ENCODE data around the gene ZBED4.
"Not testable (repeated sequence)": the region's sequence is repeated elsewhere in the genome, so short reads cannot be mapped to it uniquely, and the experiment has no call there.

ZBED4 gene

GRCh38 chr22:49852898-49853894 lies at the start of gene ZBED4:
ZBED4 (plus strand) TSS chr22:49853844; CDS start chr22:49883663, 29,819 bp downstream.
- DNase-seq (ENCODE audit: low read depth): peak; percentile 92

DNA sequence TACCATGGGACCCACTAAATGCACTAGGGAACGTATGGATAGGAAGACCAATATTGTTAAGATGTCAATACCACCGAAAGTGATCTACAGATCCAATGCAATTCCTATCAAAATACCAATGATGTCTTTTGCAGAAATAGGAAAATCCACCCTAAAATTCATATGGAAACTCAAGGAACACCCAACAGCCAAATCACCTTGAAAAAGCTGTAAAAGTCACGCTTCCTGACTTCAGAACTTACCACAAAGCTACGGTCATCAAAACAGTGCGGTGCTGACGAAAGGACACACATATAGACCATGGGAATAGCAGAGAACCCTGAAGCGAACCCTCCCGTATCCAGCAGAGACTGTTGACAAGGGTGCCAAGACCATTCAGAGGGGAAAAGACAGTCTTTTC lies 46.5 kb upstream of the ZBED4 start:
- no peak for DNase-seq (ENCODE audit: low read depth)

DNA sequence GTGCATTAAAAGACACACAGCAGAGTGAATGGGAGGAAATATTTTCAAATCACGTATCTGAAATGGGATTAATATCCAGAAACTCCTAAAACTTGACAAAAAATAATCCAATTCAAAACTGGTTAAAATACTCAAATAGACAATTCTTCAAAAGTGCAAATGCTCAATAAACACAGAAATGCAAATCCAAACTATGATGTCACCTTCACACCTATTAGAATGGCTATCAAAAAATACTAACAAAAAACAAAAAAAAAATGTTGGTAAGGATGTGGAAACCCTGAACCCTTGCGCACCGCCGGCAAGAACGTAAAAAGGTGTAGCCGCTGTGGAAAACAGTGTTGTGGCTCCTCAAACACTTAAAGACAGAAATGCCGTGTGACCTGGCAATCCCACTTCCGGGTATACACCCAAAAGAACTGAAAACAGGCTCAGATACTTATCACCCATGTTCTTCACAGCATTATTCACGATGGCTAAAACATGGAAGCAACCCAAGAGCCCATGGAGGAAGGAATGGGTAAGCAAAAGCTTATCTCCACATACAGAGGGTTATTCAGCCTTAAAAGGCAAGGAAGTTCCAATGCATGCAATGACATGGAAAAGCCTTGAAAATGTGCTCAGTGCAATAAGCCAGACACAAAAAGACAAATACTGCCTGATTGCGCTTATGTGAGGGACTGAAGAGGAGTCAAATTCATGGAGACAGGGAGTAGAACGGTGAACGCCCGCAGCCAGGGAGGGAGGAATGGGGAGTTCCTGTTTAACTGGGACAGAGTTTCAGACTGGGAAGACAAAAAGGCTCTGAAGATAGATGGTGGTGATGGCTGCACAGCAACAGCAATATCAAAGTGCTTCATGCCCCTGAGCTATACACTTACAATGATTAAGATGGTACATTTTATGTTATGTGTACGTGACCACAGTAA lies 45.6 kb upstream of the ZBED4 start:
- DNase-seq (ENCODE audit: low read depth): peak; percentile 55

DNA sequence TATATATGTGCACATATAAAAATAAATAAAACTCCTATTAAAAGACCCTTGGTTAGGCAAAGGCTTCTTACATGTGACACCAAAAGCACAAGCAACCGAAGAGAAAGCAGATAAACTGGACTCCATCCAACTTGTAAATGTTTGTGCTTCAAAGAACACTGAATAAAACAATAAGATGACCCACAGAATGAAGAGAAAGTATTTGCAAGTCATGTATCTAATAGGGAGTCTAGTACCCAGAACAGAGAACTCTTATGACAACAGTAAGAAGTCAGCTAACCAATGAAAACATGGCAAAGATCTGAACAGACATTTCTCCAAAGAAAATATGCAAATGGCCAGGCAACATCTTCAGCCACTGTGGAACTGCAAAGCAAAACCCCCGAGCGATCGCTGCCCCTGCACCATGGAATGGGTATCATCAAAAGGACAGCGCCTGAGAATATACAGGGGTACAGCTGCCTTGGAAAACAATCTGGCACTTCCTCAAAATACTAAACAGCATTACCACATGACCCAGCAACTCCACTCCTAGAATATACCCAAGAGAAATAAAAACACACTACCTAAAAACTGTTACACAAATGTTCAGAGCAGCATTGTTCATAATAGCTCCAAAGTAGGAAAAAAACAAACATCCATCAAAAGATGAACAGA lies 43.2 kb upstream of the ZBED4 start:
- no peak for DNase-seq (ENCODE audit: low read depth)

DNA sequence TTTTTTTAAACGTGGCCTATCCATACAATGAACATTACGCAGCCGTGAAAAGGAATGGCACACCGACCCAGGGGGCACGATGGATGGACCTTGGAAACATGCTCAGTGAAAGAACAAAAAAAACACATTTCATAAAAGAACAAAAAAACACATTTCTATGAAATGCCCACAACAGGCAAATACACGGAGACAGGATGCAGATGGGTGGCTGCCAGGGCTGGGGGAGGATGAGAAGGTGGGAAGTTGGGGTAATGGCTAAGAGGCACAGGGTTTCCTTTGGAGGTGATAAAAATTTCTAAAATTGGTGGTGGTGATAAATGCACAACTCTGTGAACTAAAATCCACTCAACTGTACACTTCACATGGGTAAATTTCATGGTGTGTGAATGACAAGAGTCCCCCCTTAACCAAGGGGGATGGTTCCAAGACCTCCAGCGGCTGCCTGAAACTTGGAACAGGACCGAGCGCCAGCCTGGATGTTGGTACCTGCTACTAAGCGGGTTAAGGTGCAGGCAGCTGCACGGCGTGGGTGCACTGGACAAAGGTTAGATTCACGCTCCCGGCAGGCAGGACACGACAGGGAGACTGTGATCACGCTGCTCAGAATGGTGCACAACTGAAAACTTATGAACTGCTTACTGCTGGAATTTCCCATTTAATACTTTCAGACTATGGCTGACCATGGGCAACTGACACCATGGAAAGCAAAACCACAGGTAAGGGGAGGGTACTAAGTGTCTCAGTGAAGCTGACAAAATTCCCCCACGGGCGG lies 42.4 kb upstream of the ZBED4 start:
- DNase-seq (ENCODE audit: low read depth): no peak

- no peak for DNase-seq (ENCODE audit: low read depth)
Measured at GRCh38 chr22:49812838-49813237, 40.8 kb upstream of the ZBED4 start.

DNA sequence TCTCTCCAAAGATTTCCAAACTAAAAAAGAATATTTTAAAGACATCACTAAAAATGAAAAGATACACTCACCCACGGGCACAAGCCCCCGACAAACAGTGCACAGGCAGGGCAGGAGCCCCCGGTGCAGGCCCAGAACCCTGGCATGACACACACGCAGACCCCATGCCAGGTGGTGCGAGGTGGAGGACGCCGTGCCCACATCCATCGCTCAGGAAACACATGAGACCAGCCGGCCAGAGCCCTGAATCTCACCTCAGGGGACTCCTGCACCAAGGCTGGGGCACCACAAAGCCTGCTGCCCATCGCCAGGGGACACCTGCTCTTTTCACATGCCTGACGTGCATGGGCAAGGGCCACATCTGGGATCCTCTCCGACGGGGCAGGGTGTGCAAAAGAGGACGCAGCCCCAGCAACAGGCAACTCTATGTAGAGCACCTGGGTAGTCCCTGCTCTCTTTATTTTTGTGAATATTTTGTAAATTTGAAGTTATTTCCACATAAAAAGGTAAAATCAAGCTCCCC lies 39.4 kb upstream of the ZBED4 start:
- no peak for DNase-seq (ENCODE audit: low read depth)

DNA sequence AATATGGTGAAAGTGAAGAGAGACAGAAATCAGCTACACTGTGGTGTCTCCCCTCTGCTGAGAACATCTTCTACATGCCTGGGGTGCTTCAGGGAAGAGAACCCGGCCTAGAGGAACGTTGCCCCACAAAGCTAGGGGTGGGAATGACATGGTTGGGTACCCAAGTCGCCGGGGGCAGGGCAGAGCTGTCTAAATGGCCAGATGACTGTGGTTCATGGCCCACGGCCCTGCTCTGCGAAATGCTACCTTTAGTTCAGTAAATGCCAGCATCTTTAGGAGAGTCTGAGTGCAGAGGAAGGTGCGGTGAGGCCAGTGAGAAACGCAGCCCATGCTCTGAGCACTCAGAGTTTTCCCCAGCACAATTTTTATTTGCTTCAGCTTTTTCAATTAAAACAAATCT lies 38.8 kb upstream of the ZBED4 start:
- DNase-seq (ENCODE audit: low read depth): no peak

DNA sequence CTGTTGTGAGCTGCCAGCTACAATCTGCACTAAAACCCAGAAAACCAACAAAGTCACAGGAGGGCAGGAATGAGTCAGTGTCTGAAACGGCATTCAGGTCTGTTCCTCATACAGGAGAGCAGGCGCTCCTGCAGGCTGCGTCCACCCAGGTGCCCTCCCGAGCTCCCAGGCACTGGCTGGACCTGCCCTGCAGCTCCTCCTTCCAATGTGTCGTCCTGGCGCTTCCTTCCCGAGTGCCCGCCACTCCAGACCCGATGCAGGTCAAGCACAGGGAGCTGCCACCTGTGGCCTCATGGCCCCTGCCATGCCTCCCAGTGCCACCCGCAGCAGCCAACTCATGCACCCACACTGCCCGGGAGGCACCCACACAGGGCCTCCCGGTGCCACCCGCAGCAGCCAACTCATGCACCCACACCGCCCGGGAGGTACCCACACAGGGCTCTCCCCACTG lies 38.0 kb upstream of the ZBED4 start:
- DNase-seq (ENCODE audit: low read depth): no peak

DNA sequence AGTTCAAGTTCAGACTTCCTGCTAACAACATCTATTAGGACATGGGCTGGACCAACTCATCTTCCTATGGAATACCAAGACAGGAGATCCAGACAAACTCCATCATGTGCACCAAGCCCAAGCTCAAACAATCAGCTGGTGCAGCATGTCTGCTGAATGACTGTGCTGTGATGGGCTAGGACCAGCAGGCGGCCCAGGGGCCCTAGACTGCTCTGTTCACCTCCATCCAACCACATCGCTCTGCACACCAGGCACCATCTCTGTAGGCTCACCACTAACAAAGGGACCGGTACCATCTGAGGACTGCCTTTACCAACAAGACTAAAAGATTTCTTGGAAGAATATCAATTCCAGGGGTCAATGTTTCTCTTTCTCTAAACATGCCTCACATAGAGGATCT lies 36.3 kb upstream of the ZBED4 start:
- DNase-seq (ENCODE audit: low read depth): no peak

DNA sequence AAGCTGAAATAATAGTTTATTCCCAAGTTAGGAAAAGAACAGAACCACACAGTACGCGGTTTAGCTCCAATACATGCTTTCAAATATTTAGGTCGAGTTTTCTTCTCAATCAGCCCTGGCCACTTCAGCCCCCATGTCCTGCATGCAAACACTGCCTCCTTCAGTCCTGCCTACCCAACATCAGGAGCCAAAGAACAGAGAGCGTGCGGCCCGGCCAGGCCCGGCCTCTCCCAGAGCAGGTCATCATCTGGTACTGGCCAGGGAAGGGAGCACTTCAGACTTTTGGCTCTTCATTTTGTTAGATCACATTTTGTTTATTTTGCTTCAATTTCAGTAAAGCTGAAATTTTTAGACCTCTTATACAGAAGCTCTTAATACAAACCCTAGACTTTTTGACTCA lies 32.7 kb upstream of the ZBED4 start:
- DNase-seq (ENCODE audit: low read depth): no peak

DNA sequence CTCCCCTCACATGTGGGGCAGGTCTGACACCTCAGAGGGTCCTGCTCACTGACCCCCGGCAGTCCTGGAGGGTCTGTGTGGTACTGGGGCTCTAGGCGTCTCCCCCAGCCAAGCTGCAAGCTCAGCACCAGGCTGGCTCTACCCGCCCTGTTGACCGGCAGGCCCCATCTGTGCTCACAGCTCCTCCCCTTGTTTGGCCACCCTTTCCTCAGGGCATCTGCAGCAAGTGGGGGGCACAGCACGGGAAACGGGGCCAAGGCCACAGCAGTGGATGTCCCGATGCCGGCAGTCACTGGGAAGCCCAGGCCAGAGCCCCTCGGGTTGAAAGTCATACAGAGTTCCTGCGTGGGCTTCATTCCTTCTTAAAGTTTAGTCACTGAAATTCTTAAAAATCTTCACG lies 31.9 kb upstream of the ZBED4 start:
- not testable (repeated sequence) for DNase-seq (ENCODE audit: low read depth)

DNA sequence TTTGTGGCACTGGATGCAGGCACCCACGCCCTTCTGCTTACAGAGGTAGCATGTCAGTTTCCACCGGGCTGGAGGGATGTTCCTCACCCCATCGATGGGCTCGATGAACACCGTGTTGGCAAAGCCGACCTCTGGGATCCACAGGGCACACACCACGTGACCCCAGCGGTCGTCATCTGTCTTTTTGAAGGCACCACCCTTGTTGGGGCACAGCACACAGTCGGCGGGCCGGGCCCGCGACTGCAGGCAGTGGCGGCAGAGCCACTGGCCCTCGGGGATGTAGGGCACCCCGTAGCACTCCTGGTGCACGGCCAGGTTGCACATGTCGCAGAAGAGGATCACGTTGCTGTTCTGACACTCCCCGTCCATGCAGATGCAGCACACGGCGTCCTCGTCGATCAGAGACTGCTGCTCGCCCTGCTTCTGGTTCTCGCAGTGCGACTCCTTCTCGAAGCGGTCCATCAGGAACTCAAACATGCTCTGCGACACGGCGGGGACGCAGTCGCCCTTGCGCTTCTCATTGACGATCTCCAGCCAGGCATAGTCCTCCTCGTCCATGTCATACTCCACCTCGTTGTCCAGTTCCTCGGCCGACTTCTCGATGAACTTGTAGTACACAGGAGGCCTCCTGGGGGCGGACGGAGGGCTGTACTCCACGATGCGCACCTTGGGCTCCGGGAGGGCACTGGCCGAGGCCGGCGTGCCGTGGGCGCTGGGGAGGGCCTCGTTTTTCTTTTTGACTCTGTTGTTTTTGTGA lies 30.2 kb upstream of the ZBED4 start:
- DNase-seq (ENCODE audit: low read depth): no peak

- no peak for DNase-seq (ENCODE audit: low read depth)
Measured at GRCh38 chr22:49824185-49824925, 29.3 kb upstream of the ZBED4 start.

DNA sequence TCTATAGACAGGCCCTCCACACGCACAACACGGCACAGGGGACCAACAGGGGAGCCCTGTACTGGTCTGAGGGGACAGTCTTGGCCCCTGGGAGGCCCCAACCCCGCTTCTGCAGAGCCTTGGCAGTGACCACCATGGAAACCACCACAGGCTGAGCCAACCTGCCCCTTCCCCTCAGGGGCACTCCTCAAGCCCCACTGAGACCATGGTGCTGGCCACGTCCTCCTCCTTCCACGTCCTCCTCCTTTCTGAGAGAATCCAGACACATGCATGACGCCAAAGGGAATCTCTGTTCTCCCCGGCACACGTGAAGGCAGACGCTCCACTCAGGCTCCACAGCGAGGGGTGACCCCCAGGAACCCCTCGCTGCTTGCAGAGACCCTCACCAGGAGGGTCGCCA lies 28.7 kb upstream of the ZBED4 start:
- no peak for DNase-seq (ENCODE audit: low read depth)

DNA sequence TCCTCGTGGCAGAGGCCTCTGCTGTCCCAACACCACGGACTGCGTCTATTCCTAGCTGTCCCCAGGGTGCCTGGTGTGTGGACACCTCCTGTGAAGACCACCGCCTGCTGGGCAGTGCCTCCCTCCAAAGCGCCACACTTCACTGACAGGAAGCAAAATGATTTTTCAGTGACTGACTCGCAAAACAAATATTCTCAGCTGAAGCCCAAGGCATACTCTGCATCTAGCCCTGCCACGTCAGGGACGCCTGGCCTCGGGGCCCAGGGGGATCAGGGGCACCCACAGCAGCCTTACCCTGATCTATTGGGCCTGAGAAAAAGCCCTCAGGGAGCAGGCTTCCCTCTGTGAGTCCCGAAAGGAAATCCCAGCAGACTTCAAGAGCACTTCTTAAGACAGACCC lies 28.2 kb upstream of the ZBED4 start:
- DNase-seq (ENCODE audit: low read depth): no peak

- DNase-seq (ENCODE audit: low read depth): no peak
Measured at GRCh38 chr22:49825944-49826602, 27.6 kb upstream of the ZBED4 start.

- no peak for DNase-seq (ENCODE audit: low read depth)
Measured at GRCh38 chr22:49826603-49827270, 26.9 kb upstream of the ZBED4 start.
